Activated CD8-positive, alpha-beta memory T cell treated with anti-CD3 and anti-CD28 coated beads, Interleukin-2, amount 50 U/mL, for 24 hours (primary cell): ENCODE results near the gene NXPH3.

Experiments
- DNase-seq: peaks from one replicate; pipeline ENCODE4 v3.0.0-alpha.2; 2020; ENCODE audit errors: extremely low read depth

Gene NXPH3

GRCh38 chr17:49576088-49576916, 631 bp downstream of the NXPH3 start:
- no peak for DNase-seq

GRCh38 chr17:49576917-49577649, 1.4 kb downstream of the NXPH3 start:
- no peak for DNase-seq

GRCh38 chr17:49577650-49577934, 1.9 kb downstream of the NXPH3 start:
- DNase-seq = no peak

GRCh38 chr17:49577963-49578362, 2.3 kb downstream of the NXPH3 start:
- DNase-seq = no peak

GRCh38 chr17:49578414-49578813, 2.7 kb downstream of the NXPH3 start:
- DNase-seq = no peak

GRCh38 chr17:49578952-49579500, 3.4 kb downstream of the NXPH3 start:
- no peak for DNase-seq

- DNase-seq = no peak
These were observed 3.9 kb downstream of the NXPH3 start for GRCh38 chr17:49579522-49579921.

- DNase-seq = no peak
These were observed 4.5 kb downstream of the NXPH3 start for GRCh38 chr17:49580055-49580721.

- no peak for DNase-seq
These were observed 5.4 kb downstream of the NXPH3 start for GRCh38 chr17:49580981-49581647.

GRCh38 chr17:49581648-49581998, 6.0 kb downstream of the NXPH3 start:
- DNase-seq = no peak

- DNase-seq = no peak
These were observed 6.5 kb downstream of the NXPH3 start for GRCh38 chr17:49582055-49582722.

- DNase-seq = no peak
These were observed 7.1 kb downstream of the NXPH3 start for GRCh38 chr17:49582789-49583188.

- no peak for DNase-seq
These were observed 7.6 kb downstream of the NXPH3 start for GRCh38 chr17:49583226-49583625.

GRCh38 chr17:49583889-49584288, 8.2 kb downstream of the NXPH3 start:
- DNase-seq = no peak

GRCh38 chr17:49585422-49586027, 9.9 kb downstream of the NXPH3 start:
- DNase-seq = no peak

- DNase-seq = no peak
These were observed 11.8 kb downstream of the NXPH3 start for GRCh38 chr17:49587366-49588073.

- no peak for DNase-seq
These were observed 12.6 kb downstream of the NXPH3 start for GRCh38 chr17:49588312-49588711.

- no peak for DNase-seq
These were observed 13.3 kb downstream of the NXPH3 start for GRCh38 chr17:49588726-49589576.

- DNase-seq = no peak
These were observed 13.9 kb downstream of the NXPH3 start for GRCh38 chr17:49589577-49589927.

- no peak for DNase-seq
These were observed 15.2 kb downstream of the NXPH3 start for GRCh38 chr17:49590874-49591273.
